T-helper 2 cell treated with Interferon-gamma antibody and Interleukin-4, amounts not matched to agents 5 μg/mL and 100 μg/mL, for 36 hours (primary cell): ENCODE data around the gene PARD6G.
"Not testable (repeated sequence)": the region's sequence is repeated elsewhere in the genome, so short reads cannot be mapped to it uniquely, and the experiment has no call there.

Experiments
- DNase-seq: peaks from one replicate; pipeline ENCODE4 v3.0.0; 2021; ENCODE audit warnings: low spot score
- H3K27ac Mint-ChIP-seq: one replicate; pipeline ENCODE4 v1.8.0; 2021; ENCODE audit warnings: mild to moderate bottlenecking, mixed read lengths
- H3K27me3 Mint-ChIP-seq: one replicate; pipeline ENCODE4 v1.8.0; 2021; ENCODE audit warnings: low read depth, mixed read lengths
- H3K36me3 Mint-ChIP-seq: one replicate; pipeline ENCODE4 v1.8.0; 2021; ENCODE audit warnings: low read depth, mixed read lengths
- H3K4me1 Mint-ChIP-seq: one replicate; pipeline ENCODE4 v1.8.0; 2021; ENCODE audit warnings: low read depth, mixed read lengths
- H3K4me3 Mint-ChIP-seq: one replicate; pipeline ENCODE4 v1.8.0; 2022; ENCODE audit warnings: mild to moderate bottlenecking, moderate library complexity, mixed read lengths
- H3K9me3 Mint-ChIP-seq: one replicate; pipeline ENCODE4 v1.8.0; 2021; ENCODE audit warnings: mixed read lengths

PARD6G gene, protein sequence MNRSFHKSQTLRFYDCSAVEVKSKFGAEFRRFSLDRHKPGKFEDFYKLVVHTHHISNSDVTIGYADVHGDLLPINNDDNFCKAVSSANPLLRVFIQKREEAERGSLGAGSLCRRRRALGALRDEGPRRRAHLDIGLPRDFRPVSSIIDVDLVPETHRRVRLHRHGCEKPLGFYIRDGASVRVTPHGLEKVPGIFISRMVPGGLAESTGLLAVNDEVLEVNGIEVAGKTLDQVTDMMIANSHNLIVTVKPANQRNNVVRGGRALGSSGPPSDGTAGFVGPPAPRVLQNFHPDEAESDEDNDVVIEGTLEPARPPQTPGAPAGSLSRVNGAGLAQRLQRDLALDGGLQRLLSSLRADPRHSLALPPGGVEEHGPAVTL

DNA sequence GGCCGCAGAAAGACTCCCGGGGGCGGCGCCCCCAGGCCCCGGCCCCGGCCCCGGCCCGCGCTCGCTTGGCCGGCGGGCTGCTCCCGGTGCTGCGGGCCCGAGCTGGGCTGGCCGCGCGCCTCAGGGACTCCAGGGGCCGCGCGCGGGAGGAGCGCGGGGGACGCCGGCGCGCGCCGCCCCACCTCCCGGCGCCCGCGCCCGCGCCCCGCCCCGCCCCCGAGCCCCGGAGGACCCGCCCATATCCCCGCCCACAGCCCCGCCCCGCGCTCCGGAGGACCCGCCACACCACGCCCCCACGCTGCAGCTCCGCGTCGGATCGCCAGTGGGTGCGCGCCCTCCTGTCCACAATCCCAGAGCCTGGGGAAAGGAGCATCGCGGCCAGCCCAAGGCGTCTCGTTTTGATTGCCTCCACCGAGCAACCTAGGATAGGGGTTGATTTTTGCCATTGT is at the start of gene PARD6G:
Gene PARD6G, minus strand, starts transcription at position 122 of the 449 bp plus-strand sequence. CDS start 166 bp downstream, outside the sequence.
- Mint-ChIP-seq H3K9me3 (no peaks in the 10 kb centered on the region), H3K27me3 (peaks cover 58% of the 10 kb centered on the region), H3K4me3 (peak within 1 kb of the TSS; percentile 54), H3K36me3 (no peaks in the 10 kb centered on the region), H3K27ac (no peak within 1 kb of the TSS), H3K4me1 (no peaks in the 10 kb centered on the region)
- DNase-seq, result peak; percentile 34

DNA sequence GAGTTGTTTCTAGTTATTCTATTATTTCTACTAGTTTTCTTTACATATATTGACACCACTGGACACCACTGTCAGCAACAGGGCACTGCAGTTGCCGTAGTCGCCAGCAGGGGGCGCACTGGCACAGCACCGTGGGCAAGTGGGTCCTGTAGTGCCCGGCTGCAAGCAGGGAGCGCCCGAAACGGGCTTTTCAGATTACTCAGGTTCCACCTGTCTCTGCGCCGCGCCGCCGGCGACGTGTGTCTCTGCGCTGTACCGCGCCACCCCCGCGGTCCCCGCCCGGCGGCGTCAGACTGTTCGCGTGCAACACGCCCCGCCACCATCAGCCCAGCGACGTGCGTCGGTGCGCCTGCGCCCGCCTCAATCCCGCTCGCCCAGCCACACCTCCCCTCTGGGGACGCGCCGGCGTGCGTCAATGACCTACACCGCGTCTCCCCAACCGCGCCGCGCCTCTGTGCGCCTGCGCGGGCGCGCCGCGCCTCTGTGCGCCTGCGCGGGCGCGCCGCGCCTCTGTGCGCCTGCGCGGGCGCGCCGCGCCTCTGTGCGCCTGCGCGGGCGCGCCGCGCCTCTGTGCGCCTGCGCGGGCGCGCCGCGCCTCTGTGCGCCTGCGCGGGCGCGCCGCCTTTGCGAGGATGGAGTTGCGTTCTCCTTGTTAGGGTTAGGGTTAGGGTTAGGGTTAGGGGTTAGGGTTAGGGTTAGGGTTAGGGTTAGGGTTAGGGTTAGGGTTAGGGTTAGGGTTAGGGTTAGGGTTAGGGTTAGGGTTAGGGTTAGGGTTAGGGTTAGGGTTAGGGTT is 15.1 kb upstream of the PARD6G start:
- not testable (repeated sequence) for H3K4me1 Mint-ChIP-seq, H3K9me3 Mint-ChIP-seq, H3K4me3 Mint-ChIP-seq, H3K27me3 Mint-ChIP-seq, H3K27ac Mint-ChIP-seq, H3K36me3 Mint-ChIP-seq
- peak; percentile 20 for DNase-seq

DNA sequence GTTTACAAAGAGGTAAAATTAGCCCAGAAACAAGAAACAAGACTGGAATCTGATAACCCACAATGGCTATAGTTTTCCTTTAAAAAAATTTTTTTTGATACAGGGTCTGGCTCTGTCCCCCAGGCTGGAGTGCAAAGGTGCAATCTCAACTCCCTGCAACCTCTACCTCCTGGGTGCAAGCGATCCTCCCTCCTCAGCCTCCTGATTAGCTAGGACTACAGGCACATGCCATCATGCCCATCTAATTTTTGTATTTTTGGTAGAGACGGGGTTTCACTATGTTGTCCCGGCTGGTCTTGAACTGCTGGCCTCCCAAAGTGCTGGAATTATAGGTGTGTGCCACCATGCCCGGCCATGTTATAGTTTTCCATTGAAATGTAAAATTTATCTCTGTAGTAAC is 12.3 kb upstream of the PARD6G start:
- H3K27me3 Mint-ChIP-seq, result no peaks in the 10 kb centered on the region
- H3K9me3 Mint-ChIP-seq, result no peaks in the 10 kb centered on the region
- no peak overlapping the region for H3K27ac Mint-ChIP-seq
- DNase-seq, result no peak
- H3K4me1 Mint-ChIP-seq, result no peaks in the 10 kb centered on the region
- no peak overlapping the region for H3K4me3 Mint-ChIP-seq
- H3K36me3 Mint-ChIP-seq, result no peaks in the 10 kb centered on the region

DNA sequence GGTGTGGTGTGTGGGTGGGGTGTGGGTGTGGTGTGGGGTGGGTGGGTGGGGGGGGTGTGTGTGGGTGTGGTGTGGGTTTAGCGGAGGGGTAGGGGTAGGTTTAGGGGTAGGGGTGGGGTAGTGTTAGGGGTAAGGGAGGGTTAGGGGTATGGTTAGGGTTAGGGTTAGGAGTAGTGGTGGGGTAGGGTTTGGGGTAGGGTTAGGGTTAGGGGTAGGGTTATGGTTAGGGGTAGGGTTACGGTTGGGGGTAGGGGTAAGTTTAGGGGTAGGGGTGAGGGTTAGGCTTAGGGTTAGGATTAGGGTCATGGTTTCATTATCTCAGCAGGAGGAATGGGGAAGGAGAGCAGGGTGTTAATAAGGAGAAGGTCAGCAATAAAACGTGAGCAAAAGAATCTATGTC is 11.3 kb upstream of the PARD6G start:
- H3K9me3 Mint-ChIP-seq, result no peaks in the 10 kb centered on the region
- H3K27me3 Mint-ChIP-seq, result no peaks in the 10 kb centered on the region
- DNase-seq, result no peak
- H3K4me3 Mint-ChIP-seq, result no peak overlapping the region
- H3K27ac Mint-ChIP-seq, result no peak overlapping the region
- H3K4me1 Mint-ChIP-seq, result no peaks in the 10 kb centered on the region
- no peaks in the 10 kb centered on the region for H3K36me3 Mint-ChIP-seq

DNA sequence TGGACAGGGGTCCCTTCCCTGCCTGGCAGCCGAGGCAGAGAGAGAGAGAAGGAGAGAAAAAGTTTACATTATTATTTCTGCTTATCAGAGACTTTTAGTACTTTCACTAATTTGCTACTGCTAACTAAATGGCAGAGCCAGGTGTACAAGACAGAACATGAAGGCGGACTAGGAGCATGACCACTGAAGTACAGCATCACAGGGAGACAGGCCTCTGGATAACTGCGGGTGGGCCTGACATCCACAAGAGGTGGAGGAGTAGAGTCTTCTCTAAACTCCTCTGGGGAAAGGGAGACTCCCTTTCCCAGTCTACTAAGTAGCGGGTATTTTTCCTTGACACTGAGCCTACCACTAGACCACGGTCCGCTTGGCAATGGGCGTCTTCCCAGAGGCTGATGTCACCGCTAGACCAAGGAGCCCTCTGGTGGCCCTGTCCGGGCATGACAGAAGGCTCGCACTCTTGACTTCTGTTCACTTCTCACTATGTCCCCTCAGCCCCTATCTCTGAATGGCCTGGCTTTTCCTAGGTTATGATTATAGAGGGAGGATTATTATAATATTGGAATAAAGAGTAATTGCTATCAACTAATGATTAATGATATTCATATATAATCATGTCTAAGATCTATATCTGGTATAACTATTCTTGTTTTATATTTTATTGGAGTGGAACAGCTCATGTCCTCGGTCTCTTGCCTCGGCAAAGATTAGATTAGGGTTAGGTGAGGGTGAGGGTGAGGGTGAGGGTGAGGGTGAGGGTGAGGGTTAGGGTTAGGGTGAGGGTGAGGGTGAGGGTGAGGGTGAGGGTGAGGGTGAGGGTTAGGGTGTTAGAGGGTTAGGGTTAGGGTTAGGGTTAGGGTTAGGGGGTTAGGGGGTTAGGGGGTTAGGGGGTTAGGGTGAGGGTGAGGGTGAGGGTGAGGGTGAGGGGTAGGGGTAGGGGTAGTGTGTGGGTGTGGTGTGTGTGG is 10.5 kb upstream of the PARD6G start:
- not testable (repeated sequence) for H3K4me3 Mint-ChIP-seq, H3K27ac Mint-ChIP-seq, H3K4me1 Mint-ChIP-seq, H3K36me3 Mint-ChIP-seq, H3K9me3 Mint-ChIP-seq, H3K27me3 Mint-ChIP-seq
- DNase-seq, result peak; percentile 38

DNA sequence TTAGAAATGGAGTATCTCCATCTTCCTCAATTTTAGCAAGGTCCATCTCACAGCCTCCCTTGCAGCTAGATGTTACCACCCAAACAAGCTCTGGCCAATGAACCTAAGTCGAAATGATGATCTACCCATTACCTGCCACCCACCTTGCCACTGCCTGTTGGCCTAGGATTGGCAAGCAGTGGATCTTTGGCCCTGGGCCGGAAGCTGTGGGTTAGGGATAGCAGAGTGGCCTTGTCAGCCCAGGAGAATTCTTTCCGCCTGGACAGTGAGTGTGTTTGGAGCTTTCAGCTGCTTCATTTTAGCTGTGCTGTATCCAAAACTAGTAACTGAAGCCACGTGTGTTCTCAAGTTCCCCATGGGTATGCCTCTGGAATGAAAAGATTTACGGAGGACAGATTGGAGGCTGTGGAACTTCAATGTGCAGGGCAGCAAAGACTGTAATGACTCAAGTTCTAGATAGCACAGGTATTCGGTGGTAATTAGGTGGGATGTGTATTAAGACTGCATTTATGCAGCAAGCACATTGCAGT is 7.7 kb upstream of the PARD6G start:
- H3K27ac Mint-ChIP-seq, result no peak overlapping the region
- no peaks in the 10 kb centered on the region for H3K4me1 Mint-ChIP-seq

DNA sequence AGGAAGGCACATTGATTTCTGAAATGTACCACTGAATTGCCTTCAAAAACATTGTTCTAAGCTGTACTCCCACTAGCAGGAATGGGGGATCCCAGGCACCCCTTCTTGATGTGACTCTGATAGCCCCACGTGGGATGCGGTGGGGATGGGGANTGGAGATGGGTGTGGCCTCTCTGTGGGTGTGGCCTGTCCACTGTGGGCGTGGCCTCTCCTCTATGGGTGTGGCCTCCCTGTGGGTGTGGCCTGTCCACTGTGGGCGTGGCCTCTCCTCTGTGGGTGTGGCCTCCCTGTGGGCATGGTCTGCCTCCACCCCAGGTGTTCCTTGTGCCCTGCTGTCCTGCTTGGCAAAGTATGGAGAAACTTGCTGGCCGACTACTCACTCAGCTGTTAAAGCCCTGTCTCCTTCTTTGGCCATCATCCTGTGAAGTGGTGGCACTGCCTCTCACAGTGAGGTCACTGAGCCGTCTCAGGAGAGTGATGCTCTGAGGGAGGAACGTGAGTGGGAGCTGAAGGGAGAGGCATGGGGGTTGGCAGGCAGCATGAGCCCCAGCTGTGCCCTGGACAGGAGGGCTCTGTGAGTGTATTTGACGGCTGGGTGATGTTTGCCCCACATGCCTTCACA is 6.7 kb upstream of the PARD6G start:
- no peaks in the 10 kb centered on the region for H3K36me3 Mint-ChIP-seq
- H3K27me3 Mint-ChIP-seq, result peaks cover 13% of the 10 kb centered on the region
- no peak overlapping the region for H3K27ac Mint-ChIP-seq
- H3K4me3 Mint-ChIP-seq, result no peak overlapping the region
- no peaks in the 10 kb centered on the region for H3K4me1 Mint-ChIP-seq
- H3K9me3 Mint-ChIP-seq, result no peaks in the 10 kb centered on the region
- DNase-seq, result no peak

More for the DNA sequence above, 7.7 kb upstream of the PARD6G start:
- H3K27me3 Mint-ChIP-seq, result peaks cover 4% of the 10 kb centered on the region
- H3K9me3 Mint-ChIP-seq, result no peaks in the 10 kb centered on the region
- no peaks in the 10 kb centered on the region for H3K36me3 Mint-ChIP-seq
- no peak for DNase-seq
- H3K4me3 Mint-ChIP-seq, result no peak overlapping the region

DNA sequence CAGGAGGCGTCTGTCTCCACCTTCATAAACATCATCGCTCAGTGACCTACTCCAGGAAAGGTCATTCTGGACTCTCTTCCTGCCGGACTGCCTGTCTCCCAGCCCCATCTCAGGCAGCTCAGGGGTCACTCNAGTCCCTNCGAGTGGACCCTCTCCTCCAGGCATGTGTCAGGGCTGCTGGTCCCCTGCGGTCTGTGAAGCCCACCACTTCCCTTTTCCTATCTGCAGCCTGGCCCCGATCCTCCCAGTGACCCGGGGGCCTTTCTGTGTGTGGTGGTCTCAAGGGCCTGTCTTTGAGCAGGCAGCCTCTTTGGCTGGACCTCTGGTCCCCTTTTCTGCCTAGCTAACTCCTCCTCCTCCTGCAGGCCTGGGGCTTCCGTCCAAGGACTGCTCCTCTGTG is 5.9 kb upstream of the PARD6G start:
- Mint-ChIP-seq H3K4me3 (no peak overlapping the region), H3K9me3 (no peaks in the 10 kb centered on the region), H3K27me3 (peaks cover 20% of the 10 kb centered on the region), H3K4me1 (no peaks in the 10 kb centered on the region), H3K27ac (no peak overlapping the region), H3K36me3 (no peaks in the 10 kb centered on the region)
- no peak for DNase-seq

DNA sequence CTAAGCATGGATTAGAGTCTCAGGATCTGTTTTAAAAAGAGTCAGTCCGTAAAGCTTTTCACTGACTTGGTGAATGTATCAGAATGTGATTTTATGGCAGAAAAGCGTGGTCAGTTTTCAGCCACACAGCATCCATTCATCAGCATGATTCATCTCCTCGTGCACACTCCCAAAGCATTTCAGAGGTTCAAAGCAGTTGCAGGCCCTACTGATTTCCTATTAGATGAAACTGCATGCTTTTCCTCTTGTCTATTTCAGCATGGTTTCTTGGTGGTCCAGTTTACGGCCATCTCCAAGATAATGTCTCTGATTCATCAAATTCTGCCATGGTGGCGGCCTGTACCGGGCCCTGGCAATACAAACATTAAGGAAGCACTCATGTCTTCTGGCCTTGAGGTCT is 4.8 kb upstream of the PARD6G start:
- no peaks in the 10 kb centered on the region for H3K4me1 Mint-ChIP-seq
- no peaks in the 10 kb centered on the region for H3K9me3 Mint-ChIP-seq
- H3K27me3 Mint-ChIP-seq, result peaks cover 26% of the 10 kb centered on the region
- no peak for DNase-seq
- H3K27ac Mint-ChIP-seq, result no peak overlapping the region
- H3K36me3 Mint-ChIP-seq, result no peaks in the 10 kb centered on the region
- no peak overlapping the region for H3K4me3 Mint-ChIP-seq

DNA sequence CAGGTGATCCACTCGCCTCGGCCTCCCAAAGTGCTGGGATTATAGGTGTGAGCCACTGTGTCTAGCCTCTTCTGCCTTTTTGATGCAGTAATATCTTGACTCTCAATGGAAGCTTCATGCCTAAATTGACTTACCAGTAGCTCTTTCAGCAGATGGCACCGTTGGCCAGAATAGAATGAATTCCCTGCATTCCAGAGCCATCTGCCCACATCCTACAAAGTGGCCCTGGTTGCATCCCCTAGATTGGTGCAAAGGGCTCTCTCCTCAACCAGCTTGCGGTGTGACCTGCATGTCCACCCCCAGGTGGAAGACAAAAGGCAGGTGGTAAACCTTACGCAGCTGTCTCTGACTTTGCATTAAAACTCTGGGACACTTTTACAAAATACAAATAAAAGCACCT is 4.4 kb upstream of the PARD6G start:
- Mint-ChIP-seq H3K27me3 (peaks cover 26% of the 10 kb centered on the region), H3K4me1 (no peaks in the 10 kb centered on the region), H3K4me3 (no peak overlapping the region), H3K27ac (no peak overlapping the region), H3K9me3 (no peaks in the 10 kb centered on the region), H3K36me3 (no peaks in the 10 kb centered on the region)
- DNase-seq, result no peak

DNA sequence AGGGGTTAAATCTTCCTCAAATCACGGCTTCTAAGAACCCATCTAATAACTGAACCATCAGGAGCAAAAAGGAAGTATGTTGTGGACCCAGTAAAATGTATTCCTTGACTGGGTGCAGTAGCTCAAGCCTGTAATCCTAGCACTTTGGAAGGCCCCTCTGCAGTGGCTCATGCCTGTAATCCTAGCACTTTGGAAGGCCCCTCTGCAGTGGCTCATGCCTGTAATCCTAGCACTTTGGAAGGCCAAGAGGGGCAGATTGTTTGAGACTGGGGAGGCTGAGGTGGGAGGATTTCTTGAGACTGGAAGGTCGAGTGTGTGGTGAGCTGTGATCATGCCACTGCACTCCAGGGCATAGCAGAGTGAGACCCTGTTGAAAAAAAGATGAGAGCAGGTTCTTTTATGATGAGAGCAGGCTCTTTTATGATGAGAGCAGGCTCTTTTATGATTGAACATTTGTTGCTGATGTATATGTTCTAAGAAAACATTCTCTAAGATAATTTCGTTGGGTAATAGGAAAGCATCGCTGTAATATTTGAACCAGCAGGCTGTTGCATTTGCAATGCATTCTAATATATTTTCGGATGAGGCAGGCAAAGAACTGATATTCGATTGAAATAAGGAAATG is 3.5 kb upstream of the PARD6G start:
- no peak for DNase-seq
- H3K27ac Mint-ChIP-seq, result no peak overlapping the region
- no peaks in the 10 kb centered on the region for H3K36me3 Mint-ChIP-seq
- H3K4me1 Mint-ChIP-seq, result no peaks in the 10 kb centered on the region
- no peak overlapping the region for H3K4me3 Mint-ChIP-seq
- peaks cover 30% of the 10 kb centered on the region for H3K27me3 Mint-ChIP-seq
- H3K9me3 Mint-ChIP-seq, result no peaks in the 10 kb centered on the region

DNA sequence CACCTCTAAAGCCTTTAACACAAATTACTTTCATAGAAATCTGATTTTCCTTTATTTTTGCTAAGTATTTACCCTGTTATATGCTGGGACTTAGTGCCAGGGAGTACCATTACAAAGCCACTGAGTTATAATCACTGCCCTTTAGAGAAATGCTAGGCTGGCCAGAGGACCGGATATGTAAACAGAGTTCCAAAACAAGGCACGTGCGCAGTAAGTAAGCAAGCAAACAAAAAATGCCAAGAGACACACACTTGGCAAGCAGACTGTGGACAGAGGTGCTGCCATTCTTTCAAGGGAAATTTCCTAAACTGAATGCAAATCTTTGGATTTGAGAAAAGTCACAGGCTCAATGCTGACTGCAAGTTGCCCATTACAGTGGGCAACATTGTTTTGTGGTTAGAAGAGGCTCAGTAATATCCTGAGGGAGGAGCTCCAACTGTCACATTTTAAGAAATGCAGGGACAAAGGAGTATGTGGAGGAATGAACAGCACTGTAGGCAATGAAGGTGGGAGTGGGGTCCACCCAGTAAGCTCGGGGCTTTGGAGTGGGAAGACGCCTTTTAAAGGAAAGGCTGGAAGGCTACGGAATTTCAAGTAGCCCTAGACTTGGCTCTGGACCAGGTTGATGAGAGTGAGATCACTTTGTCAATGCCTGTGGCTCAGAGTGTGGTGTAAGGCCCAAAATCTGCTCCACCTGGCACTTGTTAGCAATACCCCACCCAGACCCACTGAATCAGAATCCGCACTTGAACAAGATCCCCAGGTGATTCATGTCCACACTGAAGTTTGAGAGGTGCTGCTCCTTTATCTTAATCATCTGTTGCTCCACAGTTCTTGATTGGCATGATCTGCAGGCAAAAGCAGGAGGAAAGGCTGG is 2.1 kb upstream of the PARD6G start:
- H3K9me3 Mint-ChIP-seq, result no peaks in the 10 kb centered on the region
- H3K36me3 Mint-ChIP-seq, result no peaks in the 10 kb centered on the region
- peaks cover 42% of the 10 kb centered on the region for H3K27me3 Mint-ChIP-seq
- no peaks in the 10 kb centered on the region for H3K4me1 Mint-ChIP-seq
- DNase-seq, result no peak
- no peak overlapping the region for H3K4me3 Mint-ChIP-seq
- H3K27ac Mint-ChIP-seq, result no peak overlapping the region
